Activated B cell treated with CpG ODN at 0.5 μM for 24 hours (primary cell): ENCODE results near the gene TMIGD3. TPM values are rescaled to one million over a fixed set of nuclear protein-coding genes. Genes with fewer than 3 reads are reported as not detected.
A peak's percentile ranks its signal among the peaks of the same experiment; 100 is the strongest.

Source experiments
- ATAC-seq: fragments of 200-7000 bp; cut with Tn5 transposase; one replicate; pipeline ENCODE4 v1.10.0; 2021; ENCODE audit warnings: low read depth, mild to moderate bottlenecking, moderate library complexity
- CTCF ChIA-PET: fragments of 350-600 bp; sonication (Branson Sonifier 250); formaldehyde crosslinking; loops from one replicate; lab custom pipeline; 2021; ENCODE audit warnings: antibody characterized with exemption; lab: Charles Lee
- POLR2A ChIA-PET: fragments of 350-600 bp; sonication (Branson Sonifier 250); formaldehyde crosslinking; loops from one replicate; lab custom pipeline; 2021; ENCODE audit warnings: antibody characterized with exemption; lab: Charles Lee
- DNase-seq: peaks from one replicate; pipeline ENCODE4 v3.0.0; 2022
- H3K27ac Mint-ChIP-seq: one replicate; pipeline ENCODE4 v1.8.0; 2020; ENCODE audit warnings: mixed read lengths
- H3K27me3 Mint-ChIP-seq: one replicate; pipeline ENCODE4 v1.8.0; 2021; ENCODE audit warnings: mixed read lengths
- H3K36me3 Mint-ChIP-seq: one replicate; pipeline ENCODE4 v1.8.0; 2021; ENCODE audit warnings: low read depth, mixed read lengths
- H3K4me1 Mint-ChIP-seq: one replicate; pipeline ENCODE4 v1.8.0; 2021; ENCODE audit warnings: mixed read lengths
- H3K4me3 Mint-ChIP-seq: one replicate; pipeline ENCODE4 v1.8.0; 2020; ENCODE audit warnings: mild to moderate bottlenecking, mixed read lengths
- H3K9me3 Mint-ChIP-seq: one replicate; pipeline ENCODE4 v1.8.0; 2020; ENCODE audit warnings: mixed read lengths
- intact Hi-C: fragments of 100-400 bp; cut with micrococcal nuclease; formaldehyde crosslinking; loops from one replicate; pipeline ENCODE4 v1.15.1; 2024
- total RNA-seq: library from RNA; stranded (reverse); gene quantifications from 2 replicates; pipeline ENCODE4 v1.2.3, GENCODE V29; 2022
- TF ChIP-seq, protein P1 (sequence below): fragments of 200-600 bp; IDR thresholded peaks from one replicate; pipeline ENCODE4 v1.8.0; 2022; ENCODE audit warnings: antibody characterized with exemption, mild to moderate bottlenecking

The TMIGD3 gene
- total RNA-seq, 1 donor from 2014 or later: not detected

DNA sequence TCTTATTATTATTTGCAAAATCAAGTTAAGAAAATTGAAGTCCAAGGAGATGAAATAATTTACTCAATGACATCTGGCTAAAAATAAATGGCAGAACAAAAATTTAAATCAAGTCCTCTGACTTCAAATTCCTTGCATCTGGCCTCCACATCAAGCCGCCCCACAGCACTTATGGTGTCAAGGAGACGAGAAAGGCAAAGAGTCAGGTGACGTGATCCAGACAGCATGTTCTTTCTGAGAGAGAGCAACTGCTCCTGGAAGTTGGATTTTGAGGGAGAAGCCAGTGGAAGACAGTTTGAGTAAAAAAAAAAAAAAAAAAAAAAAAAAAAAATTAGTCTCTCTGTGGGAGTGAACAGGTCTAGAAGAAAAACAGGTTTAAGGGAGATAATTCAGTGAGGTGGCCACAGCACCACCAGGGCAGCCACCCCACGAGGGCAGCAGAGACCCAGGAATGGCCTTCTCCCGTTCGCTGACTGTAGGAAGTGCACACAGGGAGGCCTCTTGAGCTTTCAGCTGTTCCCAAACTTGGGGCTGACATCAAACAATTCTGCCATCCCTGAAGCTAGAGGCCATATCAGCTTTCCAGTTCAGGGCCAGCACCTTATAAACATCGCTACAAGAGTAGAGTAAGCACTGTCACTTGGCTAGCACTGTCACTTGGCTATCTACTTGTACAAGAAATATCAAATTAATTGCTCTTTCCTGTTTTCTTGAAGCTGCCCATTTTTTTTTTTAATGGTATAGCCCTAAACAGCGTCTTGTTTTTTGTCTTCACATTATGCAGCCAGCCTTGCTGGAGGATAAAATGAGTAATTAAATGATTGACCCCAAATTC lies 21.8 kb downstream of the TMIGD3 start:
- DNase-seq (no peak), ATAC-seq (peak; percentile 73)
- H3K27ac Mint-ChIP-seq: no peak overlapping the region
- peaks cover 12% of the 10 kb centered on the region for H3K36me3 Mint-ChIP-seq
- ChIA-PET CTCF (interaction anchor here (0.5 to 12.6 kb wide), 37 partner anchors 10 to 1578 kb away, joined by 3 to 123 read pairs (median 4); partner anchors contain the start of genes ADORA3, DDX20, TMIGD3 and WDR77), POLR2A (interaction anchor here (0.7 to 15.3 kb wide), 6 partner anchors 16 to 273 kb away, joined by 3 to 234 read pairs (median 6); partner anchors contain the start of genes ADORA3 and TMIGD3)
- H3K9me3 Mint-ChIP-seq: no peaks in the 10 kb centered on the region
- no peak overlapping the region for H3K4me3 Mint-ChIP-seq
- TF ChIP-seq, protein P1, sequence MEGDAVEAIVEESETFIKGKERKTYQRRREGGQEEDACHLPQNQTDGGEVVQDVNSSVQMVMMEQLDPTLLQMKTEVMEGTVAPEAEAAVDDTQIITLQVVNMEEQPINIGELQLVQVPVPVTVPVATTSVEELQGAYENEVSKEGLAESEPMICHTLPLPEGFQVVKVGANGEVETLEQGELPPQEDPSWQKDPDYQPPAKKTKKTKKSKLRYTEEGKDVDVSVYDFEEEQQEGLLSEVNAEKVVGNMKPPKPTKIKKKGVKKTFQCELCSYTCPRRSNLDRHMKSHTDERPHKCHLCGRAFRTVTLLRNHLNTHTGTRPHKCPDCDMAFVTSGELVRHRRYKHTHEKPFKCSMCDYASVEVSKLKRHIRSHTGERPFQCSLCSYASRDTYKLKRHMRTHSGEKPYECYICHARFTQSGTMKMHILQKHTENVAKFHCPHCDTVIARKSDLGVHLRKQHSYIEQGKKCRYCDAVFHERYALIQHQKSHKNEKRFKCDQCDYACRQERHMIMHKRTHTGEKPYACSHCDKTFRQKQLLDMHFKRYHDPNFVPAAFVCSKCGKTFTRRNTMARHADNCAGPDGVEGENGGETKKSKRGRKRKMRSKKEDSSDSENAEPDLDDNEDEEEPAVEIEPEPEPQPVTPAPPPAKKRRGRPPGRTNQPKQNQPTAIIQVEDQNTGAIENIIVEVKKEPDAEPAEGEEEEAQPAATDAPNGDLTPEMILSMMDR: no peak
- peaks cover 42% of the 10 kb centered on the region for H3K4me1 Mint-ChIP-seq
- no peaks in the 10 kb centered on the region for H3K27me3 Mint-ChIP-seq
- intact Hi-C loops: loop anchor here (1.0 to 2.0 kb wide), 7 partner anchors 27 to 887 kb away; partner anchors contain the start of gene DDX20

DNA sequence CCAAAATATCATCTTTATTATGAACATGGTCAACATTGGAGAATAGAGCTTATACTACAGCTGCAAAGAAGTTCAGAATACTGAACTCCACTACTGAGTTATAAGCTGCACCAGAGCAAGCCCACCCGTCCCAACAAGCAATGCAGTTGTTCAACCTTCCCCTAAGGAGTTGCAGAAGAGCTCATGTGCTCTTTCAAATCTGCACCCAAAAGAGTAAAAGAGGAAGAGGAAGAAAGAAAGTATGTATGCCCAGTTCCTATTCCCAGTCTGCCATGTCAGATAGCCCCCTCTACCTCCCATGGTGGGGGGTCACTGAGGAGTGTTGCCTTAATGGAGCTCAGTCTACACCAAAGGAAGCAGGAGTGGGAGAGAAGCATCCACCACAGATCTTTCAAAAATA lies 22.8 kb downstream of the TMIGD3 start:
- Mint-ChIP-seq H3K27me3 (no peaks in the 10 kb centered on the region), H3K4me3 (no peak overlapping the region), H3K4me1 (peaks cover 51% of the 10 kb centered on the region), H3K9me3 (no peaks in the 10 kb centered on the region), H3K27ac (no peak overlapping the region), H3K36me3 (peaks cover 12% of the 10 kb centered on the region)
- POLR2A ChIA-PET: interaction anchor here (0.6 to 15.3 kb wide), 6 partner anchors 8 to 173 kb away, joined by 3 to 234 read pairs (median 4); partner anchors contain the start of genes ADORA3 and TMIGD3
- no peak for DNase-seq
- no peak for ATAC-seq
- CTCF ChIA-PET: interaction anchor here (0.7 to 12.6 kb wide), 14 partner anchors 9 to 289 kb away, joined by 3 to 123 read pairs (median 4); no protein-coding TSS in a partner anchor
- TF ChIP-seq, protein P1: no peak
- intact Hi-C loops: loop anchor here (1.0 to 2.0 kb wide), 7 partner anchors 28 to 888 kb away; partner anchors contain the start of gene DDX20

- CTCF ChIA-PET: interaction anchor here (0.5 to 12.6 kb wide), 11 partner anchors 9 to 483 kb away, joined by 3 to 123 read pairs (median 3); partner anchors contain the start of genes ADORA3 and TMIGD3
- TF ChIP-seq, protein P1: no peak
- peak overlapping the region; percentile 98 for H3K27ac Mint-ChIP-seq
- no peaks in the 10 kb centered on the region for H3K27me3 Mint-ChIP-seq
- DNase-seq (no peak), ATAC-seq (peak; percentile 63)
- H3K36me3 Mint-ChIP-seq: peaks cover 21% of the 10 kb centered on the region
- peak overlapping the region; percentile 89 for H3K4me3 Mint-ChIP-seq
- POLR2A ChIA-PET: interaction anchor here (0.6 to 15.3 kb wide), 12 partner anchors 9 to 337 kb away, joined by 3 to 234 read pairs (median 6); partner anchors contain the start of genes ADORA3, ATP5PB, DRAM2 and INKA2
- no peaks in the 10 kb centered on the region for H3K9me3 Mint-ChIP-seq
- intact Hi-C loops: loop anchor here (1.0 to 10.0 kb wide), 4 partner anchors 30 to 1138 kb away; partner anchors contain the start of genes CAPZA1, CD53, DDX20 and ST7L
- H3K4me1 Mint-ChIP-seq: peaks cover 74% of the 10 kb centered on the region
These were observed 26.6 kb downstream of the TMIGD3 start for GRCh38 chr1:111476761-111477309.

- ChIA-PET POLR2A (interaction anchor here (0.6 to 15.3 kb wide), 13 partner anchors 9 to 1091 kb away, joined by 3 to 234 read pairs (median 5); partner anchors contain the start of genes ADORA3, ATP5PB, RAP1A and TMIGD3), CTCF (interaction anchor here (0.5 to 12.6 kb wide), 6 partner anchors 10 to 482 kb away, joined by 3 to 123 read pairs (median 3); no protein-coding TSS in a partner anchor)
- intact Hi-C loops: loop anchor here (10.0 kb wide), 2 partner anchors 601 to 1139 kb away; partner anchors contain the start of genes CAPZA1, CD53 and ST7L
- Mint-ChIP-seq H3K4me1 (peaks cover 68% of the 10 kb centered on the region), H3K27ac (peak overlapping the region; percentile 98), H3K27me3 (no peaks in the 10 kb centered on the region), H3K4me3 (peak overlapping the region; percentile 89), H3K9me3 (no peaks in the 10 kb centered on the region), H3K36me3 (peaks cover 21% of the 10 kb centered on the region)
- DNase-seq (no peak), ATAC-seq (no peak)
- TF ChIP-seq, protein P1: no peak
These were observed 27.2 kb downstream of the TMIGD3 start for GRCh38 chr1:111476214-111476613.
